HepG2 (cell line): ENCODE data around the gene NATD1. TPM values are rescaled to one million over a fixed set of nuclear protein-coding genes. Genes with fewer than 3 reads are reported as not detected.

ENCODE experiments used
- ARID4A ChIP-seq: sonication (generic); formaldehyde crosslinking; IDR thresholded peaks from 2 replicates; pipeline ENCODE4 v1.5.0; 2020; ENCODE audit warnings: mild to moderate bottlenecking, missing genetic modification reagents, borderline replicate concordance
- E2F5 ChIP-seq: sonication (generic); formaldehyde crosslinking; conservative IDR thresholded peaks from 2 replicates; pipeline ENCODE4 v1.4.0; 2020; ENCODE audit warnings: missing genetic modification reagents
- FOXK2 ChIP-seq: fragments of 450-650 bp; IDR thresholded peaks from 2 replicates; pipeline ENCODE4 v1.6.1; 2016
- GABPB1 ChIP-seq: IDR thresholded peaks from 2 replicates; pipeline ENCODE4 v1.6.1; 2016; ENCODE audit warnings: mild to moderate bottlenecking, missing genetic modification reagents, moderate library complexity, missing compliant biosample characterization
- HNRNPK ChIP-seq: fragments of 200-400 bp; formaldehyde crosslinking; IDR thresholded peaks from 2 replicates; pipeline ENCODE4 v1.6.1; 2018; ENCODE audit warnings: low read length, low read depth, moderate library complexity, mild to moderate bottlenecking; ENCODE audit not compliant: poor library complexity, severe bottlenecking
- MXI1 ChIP-seq: IDR thresholded peaks from 3 replicates; pipeline ENCODE4 v1.6.1; 2012; ENCODE audit warnings: low read depth, low read length, inconsistent platforms, borderline replicate concordance
- NR3C1 ChIP-seq: sonication (generic); formaldehyde crosslinking; IDR thresholded peaks from 2 replicates; pipeline ENCODE4 v1.4.0; 2020; ENCODE audit warnings: missing genetic modification reagents
- POLR2A ChIP-seq, 2 experiments: IDR thresholded peaks; 2 replicates each; pipeline ENCODE4 v1.6.1; 2011; ENCODE audit warnings: low read depth in 2 of 2, low read length in 2 of 2, mild to moderate bottlenecking in 1 of 2, moderate library complexity in 1 of 2; ENCODE audit not compliant: insufficient read depth in 1 of 2
- SALL1 ChIP-seq: sonication (generic); formaldehyde crosslinking; IDR thresholded peaks from 2 replicates; pipeline ENCODE4 v1.8.0; 2022; ENCODE audit warnings: mild to moderate bottlenecking, missing genetic modification reagents
- SAP130 ChIP-seq: IDR thresholded peaks from 2 replicates; pipeline ENCODE4 v1.6.1; 2016; ENCODE audit warnings: low read depth
- THRA ChIP-seq: sonication (generic); formaldehyde crosslinking; IDR thresholded peaks from 2 replicates; pipeline ENCODE4 v1.4.0; 2020; ENCODE audit warnings: missing genetic modification reagents, borderline replicate concordance
- XBP1 ChIP-seq: sonication (generic); formaldehyde crosslinking; IDR thresholded peaks from 2 replicates; pipeline ENCODE4 v1.5.0; 2020; ENCODE audit warnings: missing genetic modification reagents
- ZBTB14 ChIP-seq: sonication (generic); formaldehyde crosslinking; IDR thresholded peaks from 2 replicates; pipeline ENCODE4 v1.4.0; 2020; ENCODE audit warnings: missing genetic modification reagents
- ZNF230 ChIP-seq: sonication (generic); formaldehyde crosslinking; IDR thresholded peaks from 2 replicates; pipeline ENCODE4 v1.4.0; 2020; ENCODE audit warnings: mild to moderate bottlenecking, missing genetic modification reagents
- ZNF333 ChIP-seq: sonication (generic); formaldehyde crosslinking; IDR thresholded peaks from 2 replicates; pipeline ENCODE4 v1.4.0; 2020; ENCODE audit warnings: mild to moderate bottlenecking, missing genetic modification reagents, borderline replicate concordance
- ZNF720 ChIP-seq: sonication (generic); formaldehyde crosslinking; IDR thresholded peaks from 2 replicates; pipeline ENCODE4 v1.4.0; 2020; ENCODE audit warnings: missing genetic modification reagents
- ZNF75D ChIP-seq: sonication (generic); formaldehyde crosslinking; IDR thresholded peaks from 2 replicates; pipeline ENCODE4 v1.8.1; 2023; ENCODE audit warnings: missing genetic modification reagents, mild to moderate bottlenecking, borderline replicate concordance
- ZNF768 ChIP-seq: sonication (generic); formaldehyde crosslinking; IDR thresholded peaks from 2 replicates; pipeline ENCODE4 v1.4.0; 2020; ENCODE audit warnings: missing genetic modification reagents
- polyA plus RNA-seq, 8 experiments: library from polyadenylated mRNA; depleted of rRNA in 3 of 8; stranded (reverse) in 7 of 8; unstranded in 1 of 8; fragments of >200 nt; fragmentation: Illumina TruSeq in 4 of 8; extraction: Trizol in 4 of 8; gene quantifications; 2 replicates each; pipeline versions ENCODE4 v1.2.1 to v1.2.3, GENCODE V29; 2011 to 2016; ENCODE audit warnings: low read depth in 4 of 8, missing spikeins in 1 of 8, mixed read lengths in 1 of 8; ENCODE audit not compliant: insufficient read depth in 1 of 8
- total RNA-seq, 5 experiments: library from RNA; depleted of rRNA; stranded (reverse); fragments of >200 nt; fragmentation: Illumina TruSeq; extraction: Trizol; gene quantifications; 2 replicates each; pipeline ENCODE4 v1.2.3, GENCODE V29; 2016; ENCODE audit warnings: low read depth in 1 of 5

NATD1 gene
- total and polyA plus RNA-seq, 2 of the 13 experiments (the other 11 are each of a cell fraction or from before 2014, with no cell fraction given): 0.31 to 2.3 TPM

- TF ChIP-seq SALL1 (CRISPR knock-in tag) (peak; percentile 38; the same call in 1 of the 2 replicates), ZNF720 (CRISPR knock-in tag) (no peak), NR3C1 (no peak), THRA (no peak), E2F5 (CRISPR knock-in tag) (no peak), ZBTB14 (CRISPR knock-in tag) (no peak; the same call in 1 of the 2 replicates), XBP1 (CRISPR knock-in tag) (no peak), POLR2A (IDR thresholded peaks at IDR 0.05; ENCODE audit: insufficient read depth in 1 of 2, low read depth in 2 of 2, low read length in 2 of 2) (0 out of 4 replicates have a peak, but pooled peaks of 1 of the 2 experiments have one; percentile 46), HNRNPK (peak; percentile 93), GABPB1 (CRISPR knock-in tag) (peak; percentile 28; the same call in 1 of the 2 replicates), FOXK2 (no peak), ZNF768 (CRISPR knock-in tag) (no peak), ZNF333 (CRISPR knock-in tag) (no peak), ZNF75D (no peak), ARID4A (CRISPR knock-in tag) (peak; percentile 68; the same call in 1 of the 2 replicates), SAP130 (CRISPR knock-in tag) (peak; percentile 61), MXI1 (no peak; the same call in 2 of the 3 replicates), ZNF230 (no peak)
These were observed at the start of gene NATD1 (continued) for GRCh38 chr17:21252796-21253645.
